HG02884 (cell line): ENCODE results near the gene CELSR1.

Experiments used
- ATAC-seq: cut with Tn5 transposase; IDR thresholded peaks from one replicate; pipeline ENCODE4 v1.9.1; 2021; ENCODE audit warnings: mild to moderate bottlenecking, moderate library complexity; ENCODE audit not compliant: unreplicated experiment

The CELSR1 gene

GRCh38 chr22:46557736-46558480 is 20.5 kb upstream of the CELSR1 start:
- no peak for ATAC-seq

- ATAC-seq: no peak
These were observed 19.4 kb upstream of the CELSR1 start for GRCh38 chr22:46556775-46557174.

- no peak for ATAC-seq
These were observed 15.8 kb upstream of the CELSR1 start for GRCh38 chr22:46553189-46553588.

GRCh38 chr22:46551996-46552395 is 14.6 kb upstream of the CELSR1 start:
- ATAC-seq: no peak

GRCh38 chr22:46551321-46551720 is 13.9 kb upstream of the CELSR1 start:
- no peak for ATAC-seq

- ATAC-seq: no peak
These were observed 12.7 kb upstream of the CELSR1 start for GRCh38 chr22:46549971-46550641.

GRCh38 chr22:46549563-46549840 is 12.1 kb upstream of the CELSR1 start:
- no peak for ATAC-seq

- no peak for ATAC-seq
These were observed 10.4 kb upstream of the CELSR1 start for GRCh38 chr22:46547883-46548244.

GRCh38 chr22:46547179-46547882 is 9.9 kb upstream of the CELSR1 start:
- no peak for ATAC-seq

GRCh38 chr22:46546466-46547178 is 9.2 kb upstream of the CELSR1 start:
- ATAC-seq: no peak

- no peak for ATAC-seq
These were observed 7.8 kb upstream of the CELSR1 start for GRCh38 chr22:46545086-46545792.

GRCh38 chr22:46542011-46542985 is 4.9 kb upstream of the CELSR1 start:
- no peak for ATAC-seq

GRCh38 chr22:46541536-46541935 is 4.1 kb upstream of the CELSR1 start:
- ATAC-seq: no peak

GRCh38 chr22:46540874-46541273 is 3.5 kb upstream of the CELSR1 start:
- no peak for ATAC-seq

GRCh38 chr22:46539169-46539568 is 1.7 kb upstream of the CELSR1 start:
- ATAC-seq: no peak

- no peak for ATAC-seq
These were observed 1.4 kb upstream of the CELSR1 start for GRCh38 chr22:46538814-46539160.

- ATAC-seq: no peak
These were observed 760 bp upstream of the CELSR1 start for GRCh38 chr22:46537946-46538813.

- no peak for ATAC-seq
These were observed 739 bp downstream of the CELSR1 start for GRCh38 chr22:46536537-46537224.
